ENCODE measurements around the gene NKAIN1. TPM values are rescaled to one million over a fixed set of nuclear protein-coding genes. Genes with fewer than 3 reads are reported as not detected.

Gene NKAIN1
- polyA plus RNA-seq, 1 donor (not counting 4 experiments of a cell fraction or from before 2014, with no cell fraction given): not detected

- DNase-seq (ENCODE audit: low read depth, low spot score) (no peak), FAIRE-seq (no peak)
- TF ChIP-seq EZH2 (IDR thresholded peaks at IDR 0.05; ENCODE audit: low read length) (no peak), CTCF (optimal IDR thresholded peaks at IDR 0.05 in 1 of 3, IDR thresholded peaks at IDR 0.05 in 1 of 3, conservative IDR thresholded peaks at IDR 0.05 in 1 of 3; ENCODE audit: extremely low read depth in 1 of 3, insufficient read depth in 2 of 3, low read length in 3 of 3) (no peak)
- no peaks in the 10 kb centered on the region for H3K9me3 ChIP-seq (ENCODE audit: control insufficient read depth, low read depth, low read length)
- no peak overlapping the region for H3K4me3 ChIP-seq (ENCODE audit: control insufficient read depth in 2 of 3, extremely low read depth in 1 of 3, insufficient read depth in 2 of 3, low read depth in 1 of 3, low read length in 3 of 3)
- no peaks in the 10 kb centered on the region for H3K79me2 ChIP-seq (ENCODE audit: control insufficient read depth, insufficient read depth, low read length)
- H3K9ac ChIP-seq (ENCODE audit: control insufficient read depth, extremely low read depth, insufficient read depth, low read length): no peak overlapping the region
- peaks cover 2% of the 10 kb centered on the region for H3K27me3 ChIP-seq (ENCODE audit: control insufficient read depth, extremely low read depth, insufficient read depth, low read length)
- H3K36me3 ChIP-seq (ENCODE audit: control insufficient read depth in 2 of 2, extremely low read depth in 1 of 2, insufficient read depth in 2 of 2, low read length in 2 of 2): no peaks in the 10 kb centered on the region
- H3K9me1 ChIP-seq (ENCODE audit: control insufficient read depth, extremely low read depth, insufficient read depth, low read length): no peaks in the 10 kb centered on the region
- H3K4me1 ChIP-seq (ENCODE audit: control insufficient read depth, extremely low read depth, insufficient read depth, low read length): no peaks in the 10 kb centered on the region
- no peaks in the 10 kb centered on the region for H4K20me1 ChIP-seq (ENCODE audit: control insufficient read depth, extremely low read depth, insufficient read depth, low read length)
- H2AFZ ChIP-seq (ENCODE audit: control insufficient read depth, low read length): no peak overlapping the region
- H3K27ac ChIP-seq (ENCODE audit: control insufficient read depth, insufficient read depth, low read length): no peak overlapping the region
- no peak overlapping the region for H3K4me2 ChIP-seq (ENCODE audit: control insufficient read depth, extremely low read depth, insufficient read depth, low read depth, low read length)
- dilution Hi-C loops (cut with MboI; ENCODE audit: extremely low pct_ligation_motif_present, low sequenced_read_pairs): no loop called here
Measured at GRCh38 chr1:31218705-31219104, 21.0 kb downstream of the NKAIN1 start.

GRCh38 chr1:31216016-31216415, 23.7 kb downstream of the NKAIN1 start:
- no peak overlapping the region for H3K4me2 ChIP-seq (ENCODE audit: control insufficient read depth, extremely low read depth, insufficient read depth, low read depth, low read length)
- H3K9ac ChIP-seq (ENCODE audit: control insufficient read depth, extremely low read depth, insufficient read depth, low read length): no peak overlapping the region
- TF ChIP-seq EZH2 (IDR thresholded peaks at IDR 0.05; ENCODE audit: low read length): no peak
- no peak for TF ChIP-seq CTCF (optimal IDR thresholded peaks at IDR 0.05 in 1 of 3, IDR thresholded peaks at IDR 0.05 in 1 of 3, conservative IDR thresholded peaks at IDR 0.05 in 1 of 3; ENCODE audit: extremely low read depth in 1 of 3, insufficient read depth in 2 of 3, low read length in 3 of 3)
- dilution Hi-C loops (cut with MboI; ENCODE audit: extremely low pct_ligation_motif_present, low sequenced_read_pairs): no loop called here
- no peak overlapping the region for H2AFZ ChIP-seq (ENCODE audit: control insufficient read depth, low read length)
- DNase-seq (ENCODE audit: low read depth, low spot score) (no peak), FAIRE-seq (no peak)
- no peaks in the 10 kb centered on the region for H3K36me3 ChIP-seq (ENCODE audit: control insufficient read depth in 2 of 2, extremely low read depth in 1 of 2, insufficient read depth in 2 of 2, low read length in 2 of 2)
- H4K20me1 ChIP-seq (ENCODE audit: control insufficient read depth, extremely low read depth, insufficient read depth, low read length): no peaks in the 10 kb centered on the region
- H3K27ac ChIP-seq (ENCODE audit: control insufficient read depth, insufficient read depth, low read length): no peak overlapping the region
- no peaks in the 10 kb centered on the region for H3K27me3 ChIP-seq (ENCODE audit: control insufficient read depth, extremely low read depth, insufficient read depth, low read length)
- H3K4me1 ChIP-seq (ENCODE audit: control insufficient read depth, extremely low read depth, insufficient read depth, low read length): no peaks in the 10 kb centered on the region
- H3K4me3 ChIP-seq (ENCODE audit: control insufficient read depth in 2 of 3, extremely low read depth in 1 of 3, insufficient read depth in 2 of 3, low read depth in 1 of 3, low read length in 3 of 3): no peak overlapping the region
- no peaks in the 10 kb centered on the region for H3K9me1 ChIP-seq (ENCODE audit: control insufficient read depth, extremely low read depth, insufficient read depth, low read length)
- no peaks in the 10 kb centered on the region for H3K79me2 ChIP-seq (ENCODE audit: control insufficient read depth, insufficient read depth, low read length)
- peaks cover under 1% of the 10 kb centered on the region for H3K9me3 ChIP-seq (ENCODE audit: control insufficient read depth, low read depth, low read length)
